GM18505 (cell line): ENCODE data around the gene SHC3.

Experiments
- ATAC-seq: cut with Tn5 transposase; IDR thresholded peaks from one replicate; pipeline ENCODE4 v1.9.1; 2021; ENCODE audit not compliant: unreplicated experiment
- POLR2A ChIP-seq: IDR thresholded peaks from 4 replicates; pipeline ENCODE4 v1.6.1; 2011; ENCODE audit warnings: borderline replicate concordance; ENCODE audit not compliant: insufficient read depth, insufficient read length; ENCODE audit errors: extremely low read depth

Gene SHC3

GRCh38 chr9:88985616-88986015 is 193.0 kb downstream of the SHC3 start:
- TF ChIP-seq POLR2A = no peak
- no peak for ATAC-seq

GRCh38 chr9:88984543-88984883 is 194.1 kb downstream of the SHC3 start:
- TF ChIP-seq POLR2A = no peak
- ATAC-seq = no peak

GRCh38 chr9:88983865-88984542 is 194.6 kb downstream of the SHC3 start:
- TF ChIP-seq POLR2A = no peak
- no peak for ATAC-seq

GRCh38 chr9:88980740-88981203 is 197.8 kb downstream of the SHC3 start:
- no peak for TF ChIP-seq POLR2A
- no peak for ATAC-seq

GRCh38 chr9:88979791-88980190 is 198.8 kb downstream of the SHC3 start:
- ATAC-seq = no peak
- no peak for TF ChIP-seq POLR2A

GRCh38 chr9:88979021-88979420 is 199.6 kb downstream of the SHC3 start:
- no peak for ATAC-seq
- no peak for TF ChIP-seq POLR2A

GRCh38 chr9:88978034-88978433 is 200.6 kb downstream of the SHC3 start:
- no peak for TF ChIP-seq POLR2A
- ATAC-seq = no peak

- no peak for ATAC-seq
- TF ChIP-seq POLR2A = no peak
Measured at GRCh38 chr9:88976890-88977257, 201.7 kb downstream of the SHC3 start.

GRCh38 chr9:88975966-88976889 is 202.4 kb downstream of the SHC3 start:
- no peak for TF ChIP-seq POLR2A
- no peak for ATAC-seq

- no peak for ATAC-seq
- no peak for TF ChIP-seq POLR2A
Measured at GRCh38 chr9:88974641-88975040, 204.0 kb downstream of the SHC3 start.

- no peak for TF ChIP-seq POLR2A
- ATAC-seq = no peak
Measured at GRCh38 chr9:88973281-88974045, 205.2 kb downstream of the SHC3 start.

- no peak for ATAC-seq
- TF ChIP-seq POLR2A = no peak
Measured at GRCh38 chr9:88972401-88972800, 206.2 kb downstream of the SHC3 start.
